Testis (tissue), 2 donors: ENCODE measurements around the gene PITPNM3.

Experiments used
- POLR2A ChIP-seq: fragments of 450-650 bp; IDR thresholded peaks from one replicate; pipeline ENCODE4 v1.6.1; 2017; ENCODE audit warnings: antibody characterized with exemption, mild to moderate bottlenecking, moderate library complexity
- TF ChIP-seq, protein P1 (sequence below), 3 experiments: fragments of 450-650 bp in 2 of 3; fragments of 200-600 bp in 1 of 3; sonication (generic) in 1 of 3; IDR thresholded peaks; one replicate each; pipeline ENCODE4 v1.5.1; 2016 to 2019; ENCODE audit warnings: antibody characterized with exemption in 3 of 3, mild to moderate bottlenecking in 2 of 3, moderate library complexity in 1 of 3

DNA sequence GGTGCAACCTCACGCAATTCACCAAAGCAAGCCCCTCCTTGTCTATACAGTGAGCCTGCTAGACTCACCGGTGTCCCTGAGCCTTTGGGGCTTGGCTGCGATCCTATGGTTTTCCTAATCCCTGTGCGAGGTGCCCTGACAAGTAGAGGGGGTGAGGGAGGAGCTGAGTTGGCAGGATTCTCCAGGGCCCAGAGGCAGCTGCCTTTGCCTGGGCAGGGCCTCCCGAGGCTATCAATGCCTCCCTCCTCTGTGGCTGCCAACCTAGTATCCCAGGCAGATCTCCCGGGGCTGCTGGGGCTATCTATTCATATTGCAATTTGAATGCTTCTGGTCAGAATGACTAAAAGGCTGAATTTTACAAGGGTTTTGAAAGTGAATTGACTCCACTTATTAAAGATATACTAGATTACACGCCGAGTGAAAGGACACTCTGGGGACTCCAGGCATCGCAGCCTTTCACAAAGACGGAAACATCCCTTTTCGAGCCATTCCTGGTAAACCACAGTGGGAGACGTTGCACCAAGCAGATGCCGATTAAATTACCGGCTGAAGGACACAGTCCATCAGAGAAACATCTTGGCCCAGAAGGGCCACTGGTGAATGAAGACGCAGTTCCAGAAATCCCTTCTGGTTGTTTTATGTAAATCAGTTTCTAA is 11.3 kb upstream of the PITPNM3 start:
- TF ChIP-seq, protein P1, sequence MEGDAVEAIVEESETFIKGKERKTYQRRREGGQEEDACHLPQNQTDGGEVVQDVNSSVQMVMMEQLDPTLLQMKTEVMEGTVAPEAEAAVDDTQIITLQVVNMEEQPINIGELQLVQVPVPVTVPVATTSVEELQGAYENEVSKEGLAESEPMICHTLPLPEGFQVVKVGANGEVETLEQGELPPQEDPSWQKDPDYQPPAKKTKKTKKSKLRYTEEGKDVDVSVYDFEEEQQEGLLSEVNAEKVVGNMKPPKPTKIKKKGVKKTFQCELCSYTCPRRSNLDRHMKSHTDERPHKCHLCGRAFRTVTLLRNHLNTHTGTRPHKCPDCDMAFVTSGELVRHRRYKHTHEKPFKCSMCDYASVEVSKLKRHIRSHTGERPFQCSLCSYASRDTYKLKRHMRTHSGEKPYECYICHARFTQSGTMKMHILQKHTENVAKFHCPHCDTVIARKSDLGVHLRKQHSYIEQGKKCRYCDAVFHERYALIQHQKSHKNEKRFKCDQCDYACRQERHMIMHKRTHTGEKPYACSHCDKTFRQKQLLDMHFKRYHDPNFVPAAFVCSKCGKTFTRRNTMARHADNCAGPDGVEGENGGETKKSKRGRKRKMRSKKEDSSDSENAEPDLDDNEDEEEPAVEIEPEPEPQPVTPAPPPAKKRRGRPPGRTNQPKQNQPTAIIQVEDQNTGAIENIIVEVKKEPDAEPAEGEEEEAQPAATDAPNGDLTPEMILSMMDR (IDR thresholded peaks at IDR 0.05): no peak
- no peak for TF ChIP-seq POLR2A
